Neural cell (in vitro differentiated cells): ENCODE results near the gene SHROOM4. TPM values are rescaled to one million over a fixed set of nuclear protein-coding genes. Genes with fewer than 3 reads are reported as not detected.

Experiments used
- H2AFZ ChIP-seq: fragments of 200-600, 300-800 bp; sonication (generic), shearing (Covaris generic); 2 replicates; pipeline ENCODE4 v1.6.0; 2014; ENCODE audit warnings: low read depth, mild to moderate bottlenecking, antibody characterized with exemption, low read length, moderate library complexity
- H3F3A ChIP-seq: fragments of 200-600 bp; shearing (Covaris generic); 2 replicates; pipeline ENCODE4 v1.6.1; 2016; ENCODE audit warnings: mild to moderate bottlenecking, moderate library complexity, mixed read lengths, antibody characterized with exemption, low read length; ENCODE audit not compliant: insufficient read depth, poor library complexity, severe bottlenecking
- H3K27ac ChIP-seq: fragments of 200-600, 300-800 bp; sonication (generic), shearing (Covaris generic); 2 replicates; pipeline ENCODE4 v1.5.1; 2014; ENCODE audit warnings: mild to moderate bottlenecking, low read length, moderate library complexity
- H3K27me3 ChIP-seq: fragments of 300-800, 200-600 bp; sonication (generic), shearing (Covaris generic); 2 replicates; pipeline ENCODE4 v1.6.0; 2014; ENCODE audit warnings: mild to moderate bottlenecking, low read depth, low read length, moderate library complexity; ENCODE audit not compliant: insufficient read depth
- H3K36me3 ChIP-seq: fragments of 300-800, 200-600 bp; sonication (generic), shearing (Covaris generic); 2 replicates; pipeline ENCODE4 v1.5.1; 2014; ENCODE audit warnings: mild to moderate bottlenecking, antibody characterized with exemption, low read length, moderate library complexity; ENCODE audit not compliant: insufficient read depth
- H3K4me2 ChIP-seq: fragments of 300-800, 200-600 bp; sonication (generic), shearing (Covaris generic); 2 replicates; pipeline ENCODE4 v1.6.0; 2014; ENCODE audit warnings: mild to moderate bottlenecking, low read length
- H3K4me3 ChIP-seq: fragments of 300-800, 200-600 bp; sonication (generic), shearing (Covaris generic); 2 replicates; pipeline ENCODE4 v1.5.1; 2014; ENCODE audit warnings: mild to moderate bottlenecking, low read length, moderate library complexity
- H3K79me2 ChIP-seq: fragments of 200-600 bp; shearing (Covaris generic); replicated peaks from 2 replicates; pipeline ENCODE4 v1.6.0; 2014; ENCODE audit warnings: mild to moderate bottlenecking, low read length, moderate library complexity; ENCODE audit not compliant: insufficient read depth
- H3K9ac ChIP-seq: fragments of 300-800, 200-600 bp; sonication (generic), shearing (Covaris generic); 2 replicates; pipeline ENCODE4 v1.6.1; 2016; ENCODE audit warnings: mild to moderate bottlenecking, low read length, mixed read lengths
- H3K9me2 ChIP-seq: fragments of 200-600 bp; shearing (Covaris generic); 2 replicates; pipeline ENCODE4 v1.6.1; 2016; ENCODE audit warnings: mild to moderate bottlenecking, low read length, mixed read lengths; ENCODE audit not compliant: insufficient read depth
- H3K9me3 ChIP-seq: fragments of 200-600, 300-800 bp; sonication (generic), shearing (Covaris generic); 2 replicates; pipeline ENCODE4 v1.6.1; 2016; ENCODE audit warnings: mild to moderate bottlenecking, mixed run types, low read length, moderate library complexity, mixed read lengths
- H4K20me1 ChIP-seq: fragments of 200-600 bp; shearing (Covaris generic); 2 replicates; pipeline ENCODE4 v1.6.1; 2016; ENCODE audit warnings: mild to moderate bottlenecking, mixed run types; ENCODE audit not compliant: insufficient read depth
- CTCF ChIP-seq: fragments of 450-650 bp; IDR thresholded peaks from 2 replicates; pipeline ENCODE4 v1.5.1; 2014; ENCODE audit warnings: antibody characterized with exemption, mild to moderate bottlenecking, moderate library complexity; ENCODE audit not compliant: poor library complexity, severe bottlenecking
- EP300 ChIP-seq: fragments of 450-650 bp; conservative IDR thresholded peaks from 2 replicates; pipeline ENCODE4 v1.6.1; 2014; ENCODE audit warnings: antibody characterized with exemption, mild to moderate bottlenecking, moderate library complexity; ENCODE audit not compliant: poor library complexity, severe bottlenecking
- EZH2 ChIP-seq: fragments of 200-600, 300-800 bp; shearing (Covaris generic), sonication (generic); IDR thresholded peaks from 2 replicates; pipeline ENCODE4 v1.6.1; 2014; ENCODE audit warnings: antibody characterized with exemption, low read length, borderline replicate concordance, mild to moderate bottlenecking; ENCODE audit not compliant: insufficient read depth, poor library complexity, severe bottlenecking
- MXI1 ChIP-seq: fragments of 450-650 bp; conservative IDR thresholded peaks from 2 replicates; pipeline ENCODE4 v1.6.1; 2014; ENCODE audit warnings: antibody characterized with exemption, mild to moderate bottlenecking; ENCODE audit not compliant: poor library complexity, severe bottlenecking
- POLR2AphosphoS5 ChIP-seq: IDR thresholded peaks from 2 replicates; pipeline ENCODE4 v1.6.1; 2012
- RAD21 ChIP-seq: fragments of 450-650 bp; conservative IDR thresholded peaks from 2 replicates; pipeline ENCODE4 v1.6.1; 2014; ENCODE audit warnings: antibody characterized with exemption, mild to moderate bottlenecking, moderate library complexity
- SMC3 ChIP-seq: fragments of 450-650 bp; conservative IDR thresholded peaks from 2 replicates; pipeline ENCODE4 v1.6.1; 2014; ENCODE audit warnings: antibody characterized with exemption, mild to moderate bottlenecking, moderate library complexity; ENCODE audit not compliant: poor library complexity
- TAF1 ChIP-seq: IDR thresholded peaks from 2 replicates; pipeline ENCODE4 v1.6.1; 2012; ENCODE audit warnings: low read depth
- polyA plus RNA-seq: library from polyadenylated mRNA; depleted of rRNA; stranded (reverse); fragments of >200 nt; gene quantifications from 2 replicates; pipeline ENCODE4 v1.2.3, GENCODE V29; 2014
- TF ChIP-seq, protein P1 (sequence below): IDR thresholded peaks from 2 replicates; pipeline ENCODE4 v1.6.1; 2012; ENCODE audit warnings: borderline replicate concordance

SHROOM4 gene
- polyA plus RNA-seq, 1 donor from 2014 or later, result 1.4 TPM

- Histone ChIP-seq H3K4me2 (no peak overlapping the region), H3F3A (no peaks in the 10 kb centered on the region), H2AFZ (no peak overlapping the region), H3K9ac (no peak overlapping the region), H3K27ac (no peak overlapping the region), H3K9me3 (no peaks in the 10 kb centered on the region), H3K36me3 (no peaks in the 10 kb centered on the region), H3K9me2 (no peaks in the 10 kb centered on the region), H3K27me3 (no peaks in the 10 kb centered on the region), H3K4me3 (no peak overlapping the region), H4K20me1 (no peaks in the 10 kb centered on the region), H3K79me2 (no peaks in the 10 kb centered on the region)
- TF ChIP-seq, protein P1, sequence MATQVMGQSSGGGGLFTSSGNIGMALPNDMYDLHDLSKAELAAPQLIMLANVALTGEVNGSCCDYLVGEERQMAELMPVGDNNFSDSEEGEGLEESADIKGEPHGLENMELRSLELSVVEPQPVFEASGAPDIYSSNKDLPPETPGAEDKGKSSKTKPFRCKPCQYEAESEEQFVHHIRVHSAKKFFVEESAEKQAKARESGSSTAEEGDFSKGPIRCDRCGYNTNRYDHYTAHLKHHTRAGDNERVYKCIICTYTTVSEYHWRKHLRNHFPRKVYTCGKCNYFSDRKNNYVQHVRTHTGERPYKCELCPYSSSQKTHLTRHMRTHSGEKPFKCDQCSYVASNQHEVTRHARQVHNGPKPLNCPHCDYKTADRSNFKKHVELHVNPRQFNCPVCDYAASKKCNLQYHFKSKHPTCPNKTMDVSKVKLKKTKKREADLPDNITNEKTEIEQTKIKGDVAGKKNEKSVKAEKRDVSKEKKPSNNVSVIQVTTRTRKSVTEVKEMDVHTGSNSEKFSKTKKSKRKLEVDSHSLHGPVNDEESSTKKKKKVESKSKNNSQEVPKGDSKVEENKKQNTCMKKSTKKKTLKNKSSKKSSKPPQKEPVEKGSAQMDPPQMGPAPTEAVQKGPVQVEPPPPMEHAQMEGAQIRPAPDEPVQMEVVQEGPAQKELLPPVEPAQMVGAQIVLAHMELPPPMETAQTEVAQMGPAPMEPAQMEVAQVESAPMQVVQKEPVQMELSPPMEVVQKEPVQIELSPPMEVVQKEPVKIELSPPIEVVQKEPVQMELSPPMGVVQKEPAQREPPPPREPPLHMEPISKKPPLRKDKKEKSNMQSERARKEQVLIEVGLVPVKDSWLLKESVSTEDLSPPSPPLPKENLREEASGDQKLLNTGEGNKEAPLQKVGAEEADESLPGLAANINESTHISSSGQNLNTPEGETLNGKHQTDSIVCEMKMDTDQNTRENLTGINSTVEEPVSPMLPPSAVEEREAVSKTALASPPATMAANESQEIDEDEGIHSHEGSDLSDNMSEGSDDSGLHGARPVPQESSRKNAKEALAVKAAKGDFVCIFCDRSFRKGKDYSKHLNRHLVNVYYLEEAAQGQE, result no peak
- TF ChIP-seq MXI1 (no peak), SMC3 (no peak), EZH2 (no peak), RAD21 (no peak), CTCF (no peak), EP300 (no peak), TAF1 (no peak), POLR2AphosphoS5 (no peak)
Measured at GRCh38 chrX:50697691-50698090, 116.3 kb downstream of the SHROOM4 start.

GRCh38 chrX:50691820-50692219, 122.2 kb downstream of the SHROOM4 start:
- Histone ChIP-seq H3F3A (no peaks in the 10 kb centered on the region), H4K20me1 (no peaks in the 10 kb centered on the region)

More at GRCh38 chrX:50691820-50692219, 122.2 kb downstream of the SHROOM4 start:
- H3K79me2 ChIP-seq, result no peaks in the 10 kb centered on the region
- H3K9ac ChIP-seq, result no peak overlapping the region
- no peak overlapping the region for H2AFZ ChIP-seq
- H3K4me3 ChIP-seq, result no peak overlapping the region
- no peaks in the 10 kb centered on the region for H3K9me2 ChIP-seq
- H3K4me2 ChIP-seq, result no peak overlapping the region
- TF ChIP-seq POLR2AphosphoS5 (no peak), EP300 (no peak), EZH2 (no peak), SMC3 (peak; percentile 91), RAD21 (peak; percentile 84), CTCF (peak; percentile 79), MXI1 (no peak), TAF1 (no peak)
- TF ChIP-seq, protein P1, result no peak
- H3K36me3 ChIP-seq, result no peaks in the 10 kb centered on the region
- H3K9me3 ChIP-seq, result no peaks in the 10 kb centered on the region
- no peaks in the 10 kb centered on the region for H3K27me3 ChIP-seq
- no peak overlapping the region for H3K27ac ChIP-seq
